ENCODE measurements around the gene SYT14. TPM values are rescaled to one million over a fixed set of nuclear protein-coding genes. Genes with fewer than 3 reads are reported as not detected.
"Not testable (repeated sequence)": the region's sequence is repeated elsewhere in the genome, so short reads cannot be mapped to it uniquely, and the experiment has no call there.

Gene SYT14
- total and polyA plus RNA-seq, 2 of the 4 experiments (the other 2 are of a cell fraction) = 0.14 to 1.3 TPM

GRCh38 chr1:209978721-209979120 is 40.7 kb downstream of the SYT14 start:
- H3K79me1 ChIP-seq (ENCODE audit: low read depth in 1 of 2, low read length in 2 of 2); H3K23ac ChIP-seq (ENCODE audit: low read depth, low read length); ATAC-seq (ENCODE audit: low read depth); H2AFZ ChIP-seq (replicated peaks; ENCODE audit: low read length, poor library complexity); DNase-seq; H4K91ac ChIP-seq (ENCODE audit: insufficient read depth, low read depth, low read length); H4K5ac ChIP-seq (ENCODE audit: low read depth, low read length); H3K4me2 ChIP-seq (ENCODE audit: low read depth, low read length); in situ Hi-C loops (cut with MboI; ENCODE audit: low sequenced_read_pairs); H2BK5ac ChIP-seq (ENCODE audit: low read depth, low read length, poor library complexity, severe bottlenecking); H3K9me1 ChIP-seq (ENCODE audit: insufficient read depth, low read length); H3K9ac ChIP-seq (ENCODE audit: low read depth, low read length); H3K4ac ChIP-seq (ENCODE audit: low read depth, low read length); H2BK15ac ChIP-seq (ENCODE audit: low read depth, low read length); H4K8ac ChIP-seq (ENCODE audit: low read depth in 2 of 2, low read length in 2 of 2); H3K9me3 ChIP-seq (ENCODE audit: control insufficient read depth, insufficient read depth, low read length); H3K56ac ChIP-seq (ENCODE audit: extremely low read depth, insufficient read depth, low read length); H3K27me3 ChIP-seq (ENCODE audit: control insufficient read depth, insufficient read depth, low read length); H2BK20ac ChIP-seq (ENCODE audit: low read depth, low read length); H3K4me3 ChIP-seq (ENCODE audit: insufficient read depth, low read depth, low read length); H2AK9ac ChIP-seq (replicated peaks; ENCODE audit: low read depth, low read length, poor library complexity); POLR2A ChIA-PET (ENCODE audit: unreplicated experiment); BruUV-seq (replicated peaks); H3K4me1 ChIP-seq (ENCODE audit: control insufficient read depth, insufficient read depth, low read length); intact Hi-C loops (cut with micrococcal nuclease); H2BK120ac ChIP-seq (ENCODE audit: low read depth, low read length); H3K18ac ChIP-seq (ENCODE audit: low read depth, low read length); CTCF ChIA-PET; H2AK5ac ChIP-seq (ENCODE audit: low read depth, low read length); H3K14ac ChIP-seq (replicated peaks; ENCODE audit: low read depth, low read length); H3K27ac ChIP-seq (ENCODE audit: insufficient read depth, low read length); H3K36me3 ChIP-seq (ENCODE audit: control insufficient read depth, insufficient read depth, low read length); H4K20me1 ChIP-seq (ENCODE audit: insufficient read depth, low read length): not testable (repeated sequence)
- WGBS, 2 experiments (ENCODE audit: extremely low coverage in 2 of 2, insufficient read length in 1 of 2) = 40% methylated on average over 1 of the region's 14 CpGs; no CpG with 5 or more reads in 1 of the 2 experiments
- dilution Hi-C loops (cut with HindIII; ENCODE audit: low sequenced_read_pairs, unreplicated experiment) = loop anchor here (25.0 kb wide), 1 partner anchor 166 kb away; the partner anchor contains the start of gene IRF6
